HG03025 (cell line): ENCODE measurements around the gene RBM7.
A peak's percentile ranks its signal among the peaks of the same experiment; 100 is the strongest.

Experiments
- ATAC-seq: cut with Tn5 transposase; IDR thresholded peaks from one replicate; pipeline ENCODE4 v1.9.1; 2021; ENCODE audit warnings: mild to moderate bottlenecking, moderate library complexity; ENCODE audit not compliant: unreplicated experiment, low FRiP score

The RBM7 gene

GRCh38 chr11:114395736-114396135 is 4.7 kb upstream of the RBM7 start:
- ATAC-seq = no peak

- no peak for ATAC-seq
These were observed 3.5 kb upstream of the RBM7 start for GRCh38 chr11:114396916-114397315.

GRCh38 chr11:114397349-114397982 is 3.0 kb upstream of the RBM7 start:
- no peak for ATAC-seq

- ATAC-seq = no peak
These were observed 2.1 kb upstream of the RBM7 start for GRCh38 chr11:114398303-114398920.

GRCh38 chr11:114399490-114400215 is 813 bp upstream of the RBM7 start:
- ATAC-seq = peak; percentile 18

GRCh38 chr11:114400915-114401223 is 403 bp downstream of the RBM7 start:
- no peak for ATAC-seq

GRCh38 chr11:114401311-114401710 is 845 bp downstream of the RBM7 start:
- no peak for ATAC-seq

GRCh38 chr11:114412946-114413345 is 12.5 kb downstream of the RBM7 start:
- ATAC-seq = no peak

GRCh38 chr11:114413958-114414357 is 13.5 kb downstream of the RBM7 start:
- ATAC-seq = no peak

GRCh38 chr11:114416441-114416961 is 16.0 kb downstream of the RBM7 start:
- no peak for ATAC-seq

GRCh38 chr11:114426280-114426679 is 25.8 kb downstream of the RBM7 start:
- ATAC-seq = no peak

GRCh38 chr11:114430290-114430689 is 29.8 kb downstream of the RBM7 start:
- ATAC-seq = no peak

- no peak for ATAC-seq
These were observed 32.4 kb downstream of the RBM7 start for GRCh38 chr11:114432893-114433292.

- ATAC-seq = no peak
These were observed 32.9 kb downstream of the RBM7 start for GRCh38 chr11:114433376-114433775.

- ATAC-seq = no peak
These were observed 37.8 kb downstream of the RBM7 start for GRCh38 chr11:114438303-114438702.

- ATAC-seq = peak; percentile 99
These were observed 39.0 kb downstream of the RBM7 start, which contains the start of gene REXO2 for GRCh38 chr11:114439229-114440120. Gene REXO2, plus strand, starts transcription at chr11:114439467. Its CDS starts 62 bp downstream, at chr11:114439529.

- ATAC-seq = no peak
These were observed 39.8 kb downstream of the RBM7 start for GRCh38 chr11:114440121-114440860.

GRCh38 chr11:114440971-114441763 is 40.7 kb downstream of the RBM7 start:
- no peak for ATAC-seq

GRCh38 chr11:114441921-114442320 is 41.5 kb downstream of the RBM7 start:
- no peak for ATAC-seq
